HepG2 (cell line): ENCODE measurements around the gene TGM6. TPM values are rescaled to one million over a fixed set of nuclear protein-coding genes. Genes with fewer than 3 reads are reported as not detected.

Experiments used
- GFI1 ChIP-seq: sonication (generic); formaldehyde crosslinking; IDR thresholded peaks from 2 replicates; pipeline ENCODE4 v1.5.0; 2020; ENCODE audit warnings: missing genetic modification reagents, mild to moderate bottlenecking, borderline replicate concordance
- HDAC6 ChIP-seq: fragments of 200-600 bp; sonication (generic); IDR thresholded peaks from 2 replicates; pipeline ENCODE4 v1.7.0; 2017; ENCODE audit warnings: mild to moderate bottlenecking, antibody characterized with exemption, low read length, low read depth
- POLR2G ChIP-seq: fragments of 200-400 bp; formaldehyde crosslinking; IDR thresholded peaks from 2 replicates; pipeline ENCODE4 v1.6.1; 2018; ENCODE audit warnings: mild to moderate bottlenecking, low read depth, low read length, moderate library complexity
- ZNF562 ChIP-seq: sonication (generic); formaldehyde crosslinking; IDR thresholded peaks from 2 replicates; pipeline ENCODE4 v1.8.0; 2022; ENCODE audit warnings: missing genetic modification reagents, borderline replicate concordance
- ZSCAN29 ChIP-seq: sonication (generic); formaldehyde crosslinking; conservative IDR thresholded peaks from 2 replicates; pipeline ENCODE4 v1.4.0; 2020; ENCODE audit warnings: mild to moderate bottlenecking, missing genetic modification reagents
- polyA plus RNA-seq, 8 experiments: library from polyadenylated mRNA; depleted of rRNA in 3 of 8; stranded (reverse) in 7 of 8; unstranded in 1 of 8; fragments of >200 nt; fragmentation: Illumina TruSeq in 4 of 8; extraction: Trizol in 4 of 8; gene quantifications; 2 replicates each; pipeline versions ENCODE4 v1.2.1 to v1.2.3, GENCODE V29; 2011 to 2016; ENCODE audit warnings: low read depth in 4 of 8, missing spikeins in 1 of 8, mixed read lengths in 1 of 8; ENCODE audit not compliant: insufficient read depth in 1 of 8
- total RNA-seq, 5 experiments: library from RNA; depleted of rRNA; stranded (reverse); fragments of >200 nt; fragmentation: Illumina TruSeq; extraction: Trizol; gene quantifications; 2 replicates each; pipeline ENCODE4 v1.2.3, GENCODE V29; 2016; ENCODE audit warnings: low read depth in 1 of 5
- TF ChIP-seq, protein P1 (sequence below): IDR thresholded peaks from 2 replicates; pipeline ENCODE4 v1.6.1; 2016; ENCODE audit warnings: low read depth, missing genetic modification reagents, missing compliant biosample characterization
- TF ChIP-seq, protein P2 (sequence below): sonication (generic); formaldehyde crosslinking; IDR thresholded peaks from 2 replicates; pipeline ENCODE4 v1.4.0; 2020; ENCODE audit warnings: mild to moderate bottlenecking, missing genetic modification reagents
- TF ChIP-seq, protein P3 (sequence below): sonication (generic); formaldehyde crosslinking; IDR thresholded peaks from 2 replicates; pipeline ENCODE4 v1.4.0; 2020; ENCODE audit warnings: missing genetic modification reagents, borderline replicate concordance
- TF ChIP-seq, protein P4 (sequence below): sonication (generic); formaldehyde crosslinking; IDR thresholded peaks from 2 replicates; pipeline ENCODE4 v1.8.0; 2022; ENCODE audit warnings: missing genetic modification reagents, mild to moderate bottlenecking, moderate library complexity, borderline replicate concordance
- TF ChIP-seq, protein P5 (sequence below): sonication (generic); formaldehyde crosslinking; IDR thresholded peaks from 2 replicates; pipeline ENCODE4 v1.4.0; 2020; ENCODE audit warnings: missing genetic modification reagents

TGM6 gene
- total and polyA plus RNA-seq, 2 of the 13 experiments (the other 11 are each of a cell fraction or from before 2014, with no cell fraction given): not detected

DNA sequence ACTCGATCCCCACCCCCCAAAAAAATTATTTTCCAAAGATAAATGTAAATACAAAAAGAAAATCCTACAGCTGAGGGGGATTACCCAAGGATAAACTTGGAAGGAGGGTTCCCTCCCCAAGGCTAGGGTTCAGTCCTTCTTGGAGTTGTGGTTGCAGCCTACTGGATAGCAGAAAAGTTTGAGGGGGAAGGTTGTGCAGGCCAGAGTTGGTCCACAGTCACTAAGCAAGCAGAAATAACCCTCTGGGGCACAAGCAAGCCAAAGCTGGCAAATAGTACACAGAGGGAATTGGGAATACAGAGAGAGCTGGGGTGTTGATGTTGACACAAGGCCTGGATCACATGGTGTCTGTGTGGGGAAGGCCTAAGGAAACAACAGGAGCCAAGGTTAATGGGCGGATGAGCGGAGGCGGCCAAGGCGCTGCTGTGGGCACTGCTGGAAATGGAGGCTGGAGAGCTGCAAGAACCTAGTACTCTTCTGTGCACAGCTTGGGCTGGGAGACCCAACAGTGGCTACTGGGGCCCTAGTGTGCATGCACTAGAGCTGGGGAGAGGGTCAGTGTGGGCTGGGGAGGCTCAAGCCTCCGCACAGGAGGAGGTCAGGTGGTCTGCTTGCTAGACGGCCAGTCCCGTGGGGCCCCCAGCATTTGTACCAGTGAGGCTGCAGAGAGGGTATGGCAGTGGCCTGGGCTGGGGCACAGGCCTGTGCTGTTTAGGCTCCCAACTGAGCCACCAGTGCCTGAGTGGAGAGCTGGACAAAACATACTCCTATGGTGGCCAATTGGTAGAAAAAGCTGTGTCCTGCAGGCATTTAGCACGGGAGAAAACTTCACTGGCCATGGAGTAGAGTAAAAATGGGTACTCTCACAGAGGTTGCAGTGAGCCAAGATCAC lies 95.4 kb downstream of the TGM6 start (continued):
- TF ChIP-seq, protein P1, sequence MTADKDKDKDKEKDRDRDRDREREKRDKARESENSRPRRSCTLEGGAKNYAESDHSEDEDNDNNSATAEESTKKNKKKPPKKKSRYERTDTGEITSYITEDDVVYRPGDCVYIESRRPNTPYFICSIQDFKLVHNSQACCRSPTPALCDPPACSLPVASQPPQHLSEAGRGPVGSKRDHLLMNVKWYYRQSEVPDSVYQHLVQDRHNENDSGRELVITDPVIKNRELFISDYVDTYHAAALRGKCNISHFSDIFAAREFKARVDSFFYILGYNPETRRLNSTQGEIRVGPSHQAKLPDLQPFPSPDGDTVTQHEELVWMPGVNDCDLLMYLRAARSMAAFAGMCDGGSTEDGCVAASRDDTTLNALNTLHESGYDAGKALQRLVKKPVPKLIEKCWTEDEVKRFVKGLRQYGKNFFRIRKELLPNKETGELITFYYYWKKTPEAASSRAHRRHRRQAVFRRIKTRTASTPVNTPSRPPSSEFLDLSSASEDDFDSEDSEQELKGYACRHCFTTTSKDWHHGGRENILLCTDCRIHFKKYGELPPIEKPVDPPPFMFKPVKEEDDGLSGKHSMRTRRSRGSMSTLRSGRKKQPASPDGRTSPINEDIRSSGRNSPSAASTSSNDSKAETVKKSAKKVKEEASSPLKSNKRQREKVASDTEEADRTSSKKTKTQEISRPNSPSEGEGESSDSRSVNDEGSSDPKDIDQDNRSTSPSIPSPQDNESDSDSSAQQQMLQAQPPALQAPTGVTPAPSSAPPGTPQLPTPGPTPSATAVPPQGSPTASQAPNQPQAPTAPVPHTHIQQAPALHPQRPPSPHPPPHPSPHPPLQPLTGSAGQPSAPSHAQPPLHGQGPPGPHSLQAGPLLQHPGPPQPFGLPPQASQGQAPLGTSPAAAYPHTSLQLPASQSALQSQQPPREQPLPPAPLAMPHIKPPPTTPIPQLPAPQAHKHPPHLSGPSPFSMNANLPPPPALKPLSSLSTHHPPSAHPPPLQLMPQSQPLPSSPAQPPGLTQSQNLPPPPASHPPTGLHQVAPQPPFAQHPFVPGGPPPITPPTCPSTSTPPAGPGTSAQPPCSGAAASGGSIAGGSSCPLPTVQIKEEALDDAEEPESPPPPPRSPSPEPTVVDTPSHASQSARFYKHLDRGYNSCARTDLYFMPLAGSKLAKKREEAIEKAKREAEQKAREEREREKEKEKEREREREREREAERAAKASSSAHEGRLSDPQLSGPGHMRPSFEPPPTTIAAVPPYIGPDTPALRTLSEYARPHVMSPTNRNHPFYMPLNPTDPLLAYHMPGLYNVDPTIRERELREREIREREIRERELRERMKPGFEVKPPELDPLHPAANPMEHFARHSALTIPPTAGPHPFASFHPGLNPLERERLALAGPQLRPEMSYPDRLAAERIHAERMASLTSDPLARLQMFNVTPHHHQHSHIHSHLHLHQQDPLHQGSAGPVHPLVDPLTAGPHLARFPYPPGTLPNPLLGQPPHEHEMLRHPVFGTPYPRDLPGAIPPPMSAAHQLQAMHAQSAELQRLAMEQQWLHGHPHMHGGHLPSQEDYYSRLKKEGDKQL (CRISPR knock-in tag): peak; percentile 26; the same call in 1 of the 2 replicates
- TF ChIP-seq, protein P2, sequence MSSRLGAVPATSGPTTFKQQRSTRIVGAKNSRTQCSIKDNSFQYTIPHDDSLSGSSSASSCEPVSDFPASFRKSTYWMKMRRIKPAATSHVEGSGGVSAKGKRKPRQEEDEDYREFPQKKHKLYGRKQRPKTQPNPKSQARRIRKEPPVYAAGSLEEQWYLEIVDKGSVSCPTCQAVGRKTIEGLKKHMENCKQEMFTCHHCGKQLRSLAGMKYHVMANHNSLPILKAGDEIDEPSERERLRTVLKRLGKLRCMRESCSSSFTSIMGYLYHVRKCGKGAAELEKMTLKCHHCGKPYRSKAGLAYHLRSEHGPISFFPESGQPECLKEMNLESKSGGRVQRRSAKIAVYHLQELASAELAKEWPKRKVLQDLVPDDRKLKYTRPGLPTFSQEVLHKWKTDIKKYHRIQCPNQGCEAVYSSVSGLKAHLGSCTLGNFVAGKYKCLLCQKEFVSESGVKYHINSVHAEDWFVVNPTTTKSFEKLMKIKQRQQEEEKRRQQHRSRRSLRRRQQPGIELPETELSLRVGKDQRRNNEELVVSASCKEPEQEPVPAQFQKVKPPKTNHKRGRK: 0 out of 2 replicates have a peak, but pooled peaks have one; percentile 19
- TF ChIP-seq ZSCAN29 (CRISPR knock-in tag) (peak; percentile 67; the same call in 1 of the 2 replicates), HDAC6 (no peak), GFI1 (CRISPR knock-in tag) (no peak), POLR2G (no peak), ZNF562 (CRISPR knock-in tag) (no peak)
- TF ChIP-seq, protein P3, sequence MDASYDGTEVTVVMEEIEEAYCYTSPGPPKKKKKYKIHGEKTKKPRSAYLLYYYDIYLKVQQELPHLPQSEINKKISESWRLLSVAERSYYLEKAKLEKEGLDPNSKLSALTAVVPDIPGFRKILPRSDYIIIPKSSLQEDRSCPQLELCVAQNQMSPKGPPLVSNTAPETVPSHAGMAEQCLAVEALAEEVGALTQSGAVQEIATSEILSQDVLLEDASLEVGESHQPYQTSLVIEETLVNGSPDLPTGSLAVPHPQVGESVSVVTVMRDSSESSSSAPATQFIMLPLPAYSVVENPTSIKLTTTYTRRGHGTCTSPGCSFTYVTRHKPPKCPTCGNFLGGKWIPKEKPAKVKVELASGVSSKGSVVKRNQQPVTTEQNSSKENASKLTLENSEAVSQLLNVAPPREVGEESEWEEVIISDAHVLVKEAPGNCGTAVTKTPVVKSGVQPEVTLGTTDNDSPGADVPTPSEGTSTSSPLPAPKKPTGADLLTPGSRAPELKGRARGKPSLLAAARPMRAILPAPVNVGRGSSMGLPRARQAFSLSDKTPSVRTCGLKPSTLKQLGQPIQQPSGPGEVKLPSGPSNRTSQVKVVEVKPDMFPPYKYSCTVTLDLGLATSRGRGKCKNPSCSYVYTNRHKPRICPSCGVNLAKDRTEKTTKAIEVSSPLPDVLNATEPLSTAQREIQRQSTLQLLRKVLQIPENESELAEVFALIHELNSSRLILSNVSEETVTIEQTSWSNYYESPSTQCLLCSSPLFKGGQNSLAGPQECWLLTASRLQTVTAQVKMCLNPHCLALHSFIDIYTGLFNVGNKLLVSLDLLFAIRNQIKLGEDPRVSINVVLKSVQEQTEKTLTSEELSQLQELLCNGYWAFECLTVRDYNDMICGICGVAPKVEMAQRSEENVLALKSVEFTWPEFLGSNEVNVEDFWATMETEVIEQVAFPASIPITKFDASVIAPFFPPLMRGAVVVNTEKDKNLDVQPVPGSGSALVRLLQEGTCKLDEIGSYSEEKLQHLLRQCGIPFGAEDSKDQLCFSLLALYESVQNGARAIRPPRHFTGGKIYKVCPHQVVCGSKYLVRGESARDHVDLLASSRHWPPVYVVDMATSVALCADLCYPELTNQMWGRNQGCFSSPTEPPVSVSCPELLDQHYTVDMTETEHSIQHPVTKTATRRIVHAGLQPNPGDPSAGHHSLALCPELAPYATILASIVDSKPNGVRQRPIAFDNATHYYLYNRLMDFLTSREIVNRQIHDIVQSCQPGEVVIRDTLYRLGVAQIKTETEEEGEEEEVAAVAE (CRISPR knock-in tag): peak; percentile 92
- TF ChIP-seq, protein P4, sequence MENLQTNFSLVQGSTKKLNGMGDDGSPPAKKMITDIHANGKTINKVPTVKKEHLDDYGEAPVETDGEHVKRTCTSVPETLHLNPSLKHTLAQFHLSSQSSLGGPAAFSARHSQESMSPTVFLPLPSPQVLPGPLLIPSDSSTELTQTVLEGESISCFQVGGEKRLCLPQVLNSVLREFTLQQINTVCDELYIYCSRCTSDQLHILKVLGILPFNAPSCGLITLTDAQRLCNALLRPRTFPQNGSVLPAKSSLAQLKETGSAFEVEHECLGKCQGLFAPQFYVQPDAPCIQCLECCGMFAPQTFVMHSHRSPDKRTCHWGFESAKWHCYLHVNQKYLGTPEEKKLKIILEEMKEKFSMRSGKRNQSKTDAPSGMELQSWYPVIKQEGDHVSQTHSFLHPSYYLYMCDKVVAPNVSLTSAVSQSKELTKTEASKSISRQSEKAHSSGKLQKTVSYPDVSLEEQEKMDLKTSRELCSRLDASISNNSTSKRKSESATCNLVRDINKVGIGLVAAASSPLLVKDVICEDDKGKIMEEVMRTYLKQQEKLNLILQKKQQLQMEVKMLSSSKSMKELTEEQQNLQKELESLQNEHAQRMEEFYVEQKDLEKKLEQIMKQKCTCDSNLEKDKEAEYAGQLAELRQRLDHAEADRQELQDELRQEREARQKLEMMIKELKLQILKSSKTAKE (CRISPR knock-in tag): peak; percentile 92
- TF ChIP-seq, protein P5, sequence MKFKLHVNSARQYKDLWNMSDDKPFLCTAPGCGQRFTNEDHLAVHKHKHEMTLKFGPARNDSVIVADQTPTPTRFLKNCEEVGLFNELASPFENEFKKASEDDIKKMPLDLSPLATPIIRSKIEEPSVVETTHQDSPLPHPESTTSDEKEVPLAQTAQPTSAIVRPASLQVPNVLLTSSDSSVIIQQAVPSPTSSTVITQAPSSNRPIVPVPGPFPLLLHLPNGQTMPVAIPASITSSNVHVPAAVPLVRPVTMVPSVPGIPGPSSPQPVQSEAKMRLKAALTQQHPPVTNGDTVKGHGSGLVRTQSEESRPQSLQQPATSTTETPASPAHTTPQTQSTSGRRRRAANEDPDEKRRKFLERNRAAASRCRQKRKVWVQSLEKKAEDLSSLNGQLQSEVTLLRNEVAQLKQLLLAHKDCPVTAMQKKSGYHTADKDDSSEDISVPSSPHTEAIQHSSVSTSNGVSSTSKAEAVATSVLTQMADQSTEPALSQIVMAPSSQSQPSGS (CRISPR knock-in tag): peak; percentile 71
